Tibial nerve (tissue), 4 donors: ENCODE measurements around the gene KASH5. TPM values are rescaled to one million over a fixed set of nuclear protein-coding genes. Genes with fewer than 3 reads are reported as not detected.
"Not testable (repeated sequence)": the region's sequence is repeated elsewhere in the genome, so short reads cannot be mapped to it uniquely, and the experiment has no call there.

Experiments used
- DNase-seq, 2 donors: peaks; one replicate each; pipeline ENCODE4 v3.0.0-alpha.2; 2019; ENCODE audit warnings: low spot score in 2 of 2
- H3K27ac ChIP-seq, 4 donors: fragments of 200-600 bp; sonication (generic) in 3 of 4; one replicate each; pipeline ENCODE4 v1.5.1; 2017 to 2019; ENCODE audit warnings: mild to moderate bottlenecking in 1 of 4
- H3K27me3 ChIP-seq, 2 donors: fragments of 200-600 bp; sonication (generic) in 1 of 2; one replicate each; pipeline versions ENCODE4 v1.5.1 to v1.6.0; 2017 to 2019
- H3K36me3 ChIP-seq, 3 donors: fragments of 200-600 bp; sonication (generic); one replicate each; pipeline ENCODE4 v1.5.1; 2018 to 2019
- H3K4me1 ChIP-seq, 4 donors: fragments of 200-600 bp; sonication (generic) in 3 of 4; one replicate each; pipeline ENCODE4 v1.5.1; 2017 to 2019
- H3K4me3 ChIP-seq, 4 donors: fragments of 200-600 bp; sonication (generic) in 3 of 4; one replicate each; pipeline ENCODE4 v1.5.1; 2017 to 2019; ENCODE audit warnings: mild to moderate bottlenecking in 1 of 4, moderate library complexity in 1 of 4
- H3K9me3 ChIP-seq, 4 donors: fragments of 200-600 bp; sonication (generic) in 3 of 4; one replicate each; pipeline ENCODE4 v1.5.1; 2017 to 2019
- EP300 ChIP-seq, 2 donors: sonication (generic); formaldehyde crosslinking; IDR thresholded peaks; one replicate each; pipeline ENCODE4 v1.6.1; 2017; ENCODE audit warnings: antibody characterized with exemption in 2 of 2, mild to moderate bottlenecking in 1 of 2
- POLR2A ChIP-seq, 2 donors: fragments of 450-650 bp; IDR thresholded peaks; one replicate each; pipeline ENCODE4 v1.6.1; 2017; ENCODE audit warnings: antibody characterized with exemption in 2 of 2, mild to moderate bottlenecking in 2 of 2, moderate library complexity in 2 of 2
- WGBS, 2 donors: methylation state at CpG; one replicate each; pipeline ENCODE4 v1.1.5; 2018; 5-methylcytosine and 5-hydroxymethylcytosine counted together
- total RNA-seq, 4 donors: library from RNA; depleted of rRNA; stranded (reverse); fragments of >200 nt; gene quantifications; one replicate each; pipeline ENCODE4 v1.1.0, GENCODE V29; 2016
- TF ChIP-seq, protein P1 (sequence below), 5 experiments: fragments of 200-600 bp in 3 of 5; fragments of 450-650 bp in 2 of 5; sonication (generic) in 3 of 5; IDR thresholded peaks; one replicate each; pipeline ENCODE4 v1.5.1; 2016 to 2019; ENCODE audit warnings: antibody characterized with exemption in 5 of 5, mild to moderate bottlenecking in 3 of 5, moderate library complexity in 2 of 5

The KASH5 gene
- total RNA-seq, 4 donors from 2014 or later, result not detected

DNA sequence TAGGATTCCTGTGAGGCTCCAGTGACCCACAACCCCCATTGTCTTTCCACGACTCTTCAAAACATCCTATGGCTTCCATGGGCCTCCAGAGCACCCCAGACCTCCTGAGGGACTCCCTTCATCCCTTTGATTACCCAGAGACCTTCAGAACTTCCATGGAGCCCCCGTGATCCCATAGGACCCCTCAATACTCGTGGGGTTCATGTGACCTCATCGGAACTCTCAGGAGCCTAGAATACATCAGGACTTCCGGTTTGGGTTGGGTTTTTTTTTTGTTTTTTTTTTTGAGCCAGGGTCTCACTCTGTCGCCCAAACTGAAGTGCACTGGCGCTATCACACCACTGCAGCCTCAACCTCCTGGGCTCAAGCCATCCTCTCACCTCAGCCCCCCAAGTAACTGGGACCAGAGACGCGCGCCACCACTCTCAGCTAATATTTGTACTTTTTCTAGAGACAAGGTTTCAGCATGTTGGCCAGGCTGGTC lies 65.8 kb downstream of the KASH5 start:
- WGBS, 2 donors, result 40 to 48% methylated on average over 10 of the region's 10 CpGs

GRCh38 chr19:49455773-49456172 lies 67.7 kb downstream of the KASH5 start:
- peak overlapping the region in 3 of 4 donors; percentile 42 to 84 (median 58) for H3K27ac ChIP-seq
- H3K27me3 ChIP-seq, result no peaks in the 10 kb centered on the region
- no peak for DNase-seq
- H3K36me3 ChIP-seq, result peaks cover 0 to 16% (median 9%) of the 10 kb centered on the region in 3 donors
- no peaks in the 10 kb centered on the region for H3K9me3 ChIP-seq
- WGBS, 2 donors, result 39 to 49% methylated on average over 5 of the region's 5 CpGs
- peaks cover 0 to 62% (median 15%) of the 10 kb centered on the region in 4 donors for H3K4me1 ChIP-seq
- H3K4me3 ChIP-seq, result no peak overlapping the region
- TF ChIP-seq, protein P1, sequence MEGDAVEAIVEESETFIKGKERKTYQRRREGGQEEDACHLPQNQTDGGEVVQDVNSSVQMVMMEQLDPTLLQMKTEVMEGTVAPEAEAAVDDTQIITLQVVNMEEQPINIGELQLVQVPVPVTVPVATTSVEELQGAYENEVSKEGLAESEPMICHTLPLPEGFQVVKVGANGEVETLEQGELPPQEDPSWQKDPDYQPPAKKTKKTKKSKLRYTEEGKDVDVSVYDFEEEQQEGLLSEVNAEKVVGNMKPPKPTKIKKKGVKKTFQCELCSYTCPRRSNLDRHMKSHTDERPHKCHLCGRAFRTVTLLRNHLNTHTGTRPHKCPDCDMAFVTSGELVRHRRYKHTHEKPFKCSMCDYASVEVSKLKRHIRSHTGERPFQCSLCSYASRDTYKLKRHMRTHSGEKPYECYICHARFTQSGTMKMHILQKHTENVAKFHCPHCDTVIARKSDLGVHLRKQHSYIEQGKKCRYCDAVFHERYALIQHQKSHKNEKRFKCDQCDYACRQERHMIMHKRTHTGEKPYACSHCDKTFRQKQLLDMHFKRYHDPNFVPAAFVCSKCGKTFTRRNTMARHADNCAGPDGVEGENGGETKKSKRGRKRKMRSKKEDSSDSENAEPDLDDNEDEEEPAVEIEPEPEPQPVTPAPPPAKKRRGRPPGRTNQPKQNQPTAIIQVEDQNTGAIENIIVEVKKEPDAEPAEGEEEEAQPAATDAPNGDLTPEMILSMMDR (IDR thresholded peaks at IDR 0.05), result no peak
- TF ChIP-seq POLR2A (IDR thresholded peaks at IDR 0.05) (no peak), EP300 (IDR thresholded peaks at IDR 0.05) (no peak)

More for the DNA sequence above, 65.8 kb downstream of the KASH5 start:
- no peaks in the 10 kb centered on the region for H3K9me3 ChIP-seq
- no peak for DNase-seq
- H3K4me3 ChIP-seq, result peak overlapping the region; percentile 56 to 92 (median 68)
- H3K27ac ChIP-seq, result peak overlapping the region; percentile 90 to 99 (median 94)
- TF ChIP-seq EP300 (IDR thresholded peaks at IDR 0.05), result no peak
- no peak for TF ChIP-seq POLR2A (IDR thresholded peaks at IDR 0.05)
- TF ChIP-seq, protein P1 (IDR thresholded peaks at IDR 0.05), result no peak
- no peaks in the 10 kb centered on the region for H3K27me3 ChIP-seq
- H3K4me1 ChIP-seq, result peaks cover 0 to 71% (median 18%) of the 10 kb centered on the region in 4 donors
- peaks cover 0 to 15% (median 5%) of the 10 kb centered on the region in 3 donors for H3K36me3 ChIP-seq

DNA sequence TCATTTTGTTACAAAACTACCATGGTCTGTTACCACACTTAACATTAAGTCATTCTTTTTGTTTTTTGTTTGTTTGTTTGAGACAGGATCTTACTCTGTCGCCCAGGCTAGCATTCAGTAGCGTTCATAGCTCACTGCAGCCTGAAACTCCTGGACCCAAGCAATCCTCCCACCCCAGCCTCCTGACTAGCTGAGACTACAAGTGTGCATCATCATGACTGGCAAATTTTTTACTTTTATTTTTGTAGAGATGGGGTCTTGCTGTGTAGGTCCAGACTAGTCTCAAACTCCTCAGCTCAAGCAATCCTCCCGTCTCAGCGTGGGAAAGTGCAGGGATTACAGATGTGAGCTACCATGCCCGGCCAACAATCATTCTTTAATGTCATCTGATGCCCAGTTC lies 68.3 kb downstream of the KASH5 start:
- WGBS, 2 donors, result 66 to 72% methylated on average over 5 of the region's 5 CpGs
- Histone ChIP-seq H3K4me3 (no peak overlapping the region), H3K9me3 (no peaks in the 10 kb centered on the region)

GRCh38 chr19:49458567-49458903 lies 70.5 kb downstream of the KASH5 start:
- Histone ChIP-seq H3K27ac (peak overlapping the region in 3 of 4 donors; percentile 52 to 84 (median 73)), H3K4me3 (no peak overlapping the region), H3K27me3 (no peaks in the 10 kb centered on the region), H3K36me3 (peaks cover 0 to 32% (median 9%) of the 10 kb centered on the region in 3 donors), H3K9me3 (no peaks in the 10 kb centered on the region), H3K4me1 (peaks cover 0 to 49% (median 14%) of the 10 kb centered on the region in 4 donors)
- TF ChIP-seq, protein P1 (IDR thresholded peaks at IDR 0.05), result no peak
- TF ChIP-seq POLR2A (IDR thresholded peaks at IDR 0.05) (no peak), EP300 (IDR thresholded peaks at IDR 0.05) (no peak)
- DNase-seq, result no peak
- 64 to 77% methylated on average over 5 of the region's 5 CpGs for WGBS, 2 donors

More for the DNA sequence above, 68.3 kb downstream of the KASH5 start:
- DNase-seq, result no peak
- H3K4me1 ChIP-seq, result peaks cover 0 to 58% (median 14%) of the 10 kb centered on the region in 4 donors
- no peak for TF ChIP-seq POLR2A (IDR thresholded peaks at IDR 0.05)
- no peak for TF ChIP-seq EP300 (IDR thresholded peaks at IDR 0.05)
- TF ChIP-seq, protein P1 (IDR thresholded peaks at IDR 0.05), result no peak
- H3K27ac ChIP-seq, result peak overlapping the region in 3 of 4 donors; percentile 42 to 84 (median 58)
- H3K27me3 ChIP-seq, result no peaks in the 10 kb centered on the region
- H3K36me3 ChIP-seq, result peaks cover 0 to 18% (median 9%) of the 10 kb centered on the region in 3 donors

GRCh38 chr19:49459388-49459787 lies 71.3 kb downstream of the KASH5 start:
- Histone ChIP-seq H3K27ac (no peak overlapping the region), H3K4me1 (peaks cover 0 to 41% (median 8%) of the 10 kb centered on the region in 4 donors), H3K27me3 (no peaks in the 10 kb centered on the region), H3K36me3 (peaks cover 0 to 40% (median 9%) of the 10 kb centered on the region in 3 donors), H3K4me3 (no peak overlapping the region), H3K9me3 (no peaks in the 10 kb centered on the region)
- WGBS, 2 donors, result 80 to 89% methylated on average over 12 of the region's 12 CpGs
- TF ChIP-seq POLR2A (IDR thresholded peaks at IDR 0.05) (no peak), EP300 (IDR thresholded peaks at IDR 0.05) (no peak)
- TF ChIP-seq, protein P1 (IDR thresholded peaks at IDR 0.05), result no peak
- no peak for DNase-seq

- not testable (repeated sequence) for H3K9me3 ChIP-seq, H3K27me3 ChIP-seq, H3K4me3 ChIP-seq, DNase-seq, H3K27ac ChIP-seq
- Histone ChIP-seq H3K4me1 (peaks cover 0 to 25% (median 5%) of the 10 kb centered on the region in 4 donors), H3K36me3 (peaks cover 0 to 58% (median 9%) of the 10 kb centered on the region in 3 donors)
- no CpG with 5 or more reads among the region's 1 CpG for WGBS, 2 donors
Observed at GRCh38 chr19:49461130-49461529, 73.1 kb downstream of the KASH5 start.
